AG09319 (cell line): Measurements from ENCODE around the gene DIPK1C.

Source experiments
- DNase-seq: peaks from one replicate; pipeline ENCODE4 v3.0.0-alpha.2; 2010; ENCODE audit warnings: low read depth; ENCODE audit errors: extremely low read depth
- CTCF ChIP-seq: IDR thresholded peaks from 2 replicates; pipeline ENCODE4 v1.5.1; 2011; ENCODE audit warnings: low read depth, mild to moderate bottlenecking, inconsistent platforms, low read length, moderate library complexity

Gene DIPK1C

GRCh38 chr18:74419761-74420160, 37.3 kb downstream of the DIPK1C start:
- DNase-seq: no peak
- no peak for TF ChIP-seq CTCF

GRCh38 chr18:74418023-74418422, 39.1 kb downstream of the DIPK1C start:
- no peak for DNase-seq
- no peak for TF ChIP-seq CTCF

GRCh38 chr18:74416124-74416523, 41.0 kb downstream of the DIPK1C start:
- DNase-seq: no peak

GRCh38 chr18:74414953-74415515, 42.1 kb downstream of the DIPK1C start:
- no peak for DNase-seq
- TF ChIP-seq CTCF: no peak

More at GRCh38 chr18:74416124-74416523, 41.0 kb downstream of the DIPK1C start:
- no peak for TF ChIP-seq CTCF

- no peak for TF ChIP-seq CTCF
- no peak for DNase-seq
Observed at GRCh38 chr18:74413836-74414235, 43.3 kb downstream of the DIPK1C start.

- no peak for TF ChIP-seq CTCF
- no peak for DNase-seq
Observed at GRCh38 chr18:74412116-74412880, 44.8 kb downstream of the DIPK1C start.

GRCh38 chr18:74411475-74411874, 45.6 kb downstream of the DIPK1C start:
- no peak for TF ChIP-seq CTCF
- no peak for DNase-seq
